Measurements from ENCODE around the gene CDCA5. TPM values are rescaled to one million over a fixed set of nuclear protein-coding genes. Genes with fewer than 3 reads are reported as not detected.

CDCA5 gene
- polyA plus RNA-seq, 5 donors = 12.9 to 25.1 (median 17.9) TPM

DNA sequence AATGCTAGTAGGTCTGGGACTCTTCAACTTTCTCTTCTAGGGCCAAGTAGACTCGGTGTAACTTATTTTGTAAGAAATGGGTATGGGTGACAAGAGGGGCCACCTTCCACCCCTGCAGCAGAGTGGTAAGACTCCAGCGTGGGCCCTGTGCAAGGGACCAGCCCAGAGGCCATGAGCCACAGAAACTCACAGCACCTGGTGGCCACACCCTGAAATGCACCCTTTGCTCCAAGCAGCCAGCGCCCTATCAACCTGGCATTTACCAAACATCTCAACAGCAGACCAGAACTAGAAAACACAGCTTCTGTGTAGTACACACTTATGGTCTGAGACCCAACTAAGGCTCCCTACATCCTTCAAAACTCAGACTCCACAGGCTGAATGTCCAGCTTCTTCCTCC lies 5.7 kb downstream of the CDCA5 start:
- no peak for DNase-seq

DNA sequence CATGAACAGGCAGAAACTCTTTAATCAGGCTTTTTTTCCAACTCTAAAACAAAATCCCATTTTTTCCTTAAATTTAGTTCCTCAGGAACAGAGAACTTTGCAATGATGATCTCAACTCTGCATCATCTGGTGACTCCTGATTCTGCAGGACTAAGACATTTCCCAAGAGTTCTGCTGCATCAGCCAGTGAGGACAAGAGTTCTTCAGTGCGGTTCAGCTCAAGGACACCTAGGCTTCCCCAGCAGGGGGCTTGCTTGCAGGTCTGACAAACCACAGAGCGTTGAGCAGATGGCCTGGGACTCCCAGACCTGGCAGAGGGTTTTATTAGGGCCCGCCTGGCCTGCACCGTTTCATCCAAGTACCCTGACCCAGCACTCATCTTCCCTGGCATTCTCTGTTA lies 6.4 kb downstream of the CDCA5 start:
- no peak for DNase-seq

DNA sequence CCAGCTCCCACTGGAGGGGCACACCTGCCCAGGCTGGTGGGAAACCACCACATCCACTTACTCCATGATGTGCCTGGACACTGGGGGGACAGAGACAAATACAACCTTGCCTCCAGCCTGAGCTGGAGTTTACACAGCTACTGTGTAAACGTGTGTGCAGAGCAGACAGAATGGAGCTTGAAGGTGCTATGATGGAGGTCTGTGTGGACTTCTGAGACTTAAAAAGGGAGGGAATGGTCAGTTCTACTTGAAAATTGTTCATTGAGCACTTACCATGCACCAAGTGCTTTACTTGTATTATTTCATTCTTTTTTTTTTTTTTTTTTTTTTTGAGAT lies 11.2 kb downstream of the CDCA5 start:
- no peak for DNase-seq

DNA sequence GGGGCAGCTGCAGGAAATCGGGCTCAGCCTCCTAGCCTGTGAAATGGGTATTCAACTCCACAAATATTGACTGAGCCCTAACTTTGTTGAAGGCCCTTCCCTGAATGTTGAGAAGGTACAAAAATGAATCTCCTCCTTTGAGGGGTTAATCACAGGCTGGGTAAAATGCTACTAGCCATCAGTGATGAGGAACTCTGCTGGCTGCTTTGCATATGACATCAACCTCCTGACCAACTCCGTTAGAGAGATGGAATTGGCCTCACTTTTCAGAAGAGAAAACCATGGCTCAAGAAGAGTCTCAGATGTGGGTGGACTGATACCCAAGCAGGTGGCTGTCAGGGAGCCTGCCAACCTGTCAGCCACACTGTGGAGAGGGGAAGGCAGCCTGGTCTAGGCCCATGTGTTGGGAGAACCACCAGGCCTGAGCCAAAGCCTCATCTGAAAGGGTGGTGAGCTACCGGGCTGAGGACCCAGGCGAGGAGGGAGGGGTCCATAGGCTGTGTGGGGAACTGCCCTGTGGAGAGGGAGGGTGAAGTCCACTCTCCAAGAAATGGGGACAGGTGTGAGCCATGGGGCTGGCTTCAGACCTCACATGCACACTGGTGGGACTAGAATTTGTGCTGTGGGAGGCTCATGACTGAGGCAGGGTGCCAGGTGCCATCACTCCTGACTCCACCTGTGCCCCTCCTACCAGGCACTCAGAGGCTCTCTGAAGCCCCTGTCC lies 11.8 kb downstream of the CDCA5 start:
- no peak for DNase-seq

DNA sequence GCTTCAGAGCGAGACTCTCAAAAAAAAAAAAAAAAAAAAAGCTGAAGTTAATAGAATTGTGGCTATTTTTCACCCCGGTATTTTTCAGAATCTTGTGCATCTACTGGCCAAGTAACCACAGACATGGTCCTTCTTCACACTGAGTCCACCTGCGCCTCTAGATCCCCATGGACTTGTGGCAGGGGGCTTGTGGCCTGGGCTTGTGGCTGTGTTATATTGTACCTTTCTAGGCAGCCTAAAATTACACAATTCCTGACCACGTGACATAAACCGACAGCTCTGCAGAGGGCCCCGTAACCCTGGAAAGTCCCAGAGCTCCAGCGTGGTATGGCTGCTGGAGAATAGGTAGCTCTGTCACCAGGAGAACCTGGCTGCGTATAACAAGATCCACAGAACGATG lies 14.6 kb downstream of the CDCA5 start:
- no peak for DNase-seq

DNA sequence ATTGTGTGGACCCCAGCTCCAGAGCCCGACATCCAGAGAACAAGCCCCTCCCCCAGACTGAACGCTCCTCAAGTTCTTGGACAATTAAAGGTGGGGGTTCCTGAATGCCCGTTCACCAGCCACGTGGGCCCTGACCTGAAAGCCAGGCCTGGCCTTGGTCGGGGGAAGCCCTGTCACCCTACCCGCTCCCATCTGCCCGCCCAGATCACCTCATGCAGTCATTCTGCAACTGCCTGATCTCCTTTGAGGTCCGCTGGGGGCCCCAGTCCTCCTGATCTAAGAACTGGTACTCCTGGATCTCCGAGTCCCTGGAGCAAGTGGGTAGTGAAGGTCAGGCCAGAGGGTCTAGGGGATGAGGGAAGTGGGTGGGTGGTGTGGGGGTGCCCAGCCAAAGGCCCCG lies 16.4 kb downstream of the CDCA5 start:
- no peak for DNase-seq

DNA sequence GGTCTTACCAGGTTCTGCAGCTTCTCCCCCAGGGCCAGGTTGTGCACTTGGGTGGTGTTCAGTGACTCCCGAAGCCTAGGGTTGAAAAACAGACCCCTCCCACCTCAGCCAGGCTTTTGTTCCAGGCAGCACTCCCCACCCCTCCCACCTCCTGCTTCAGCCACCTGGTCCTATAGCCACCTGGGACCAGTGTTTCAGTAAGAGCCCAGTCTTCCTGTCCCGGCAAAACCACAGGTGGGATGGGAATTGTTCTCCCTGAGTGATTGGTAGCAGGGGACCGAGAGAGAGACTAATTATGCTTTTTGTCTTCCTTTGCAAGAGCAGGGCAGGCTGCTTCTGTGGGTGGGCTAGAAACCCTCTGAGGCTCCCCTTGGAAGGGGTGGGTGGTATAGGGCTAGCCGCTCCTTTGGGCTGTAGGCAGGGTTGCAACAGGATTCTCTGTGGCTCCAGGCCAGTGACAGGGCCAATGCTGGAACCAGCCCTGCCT lies 17.0 kb downstream of the CDCA5 start:
- DNase-seq = no peak

- DNase-seq = no peak
Observed at GRCh38 chr11:65066315-65066714, 17.5 kb downstream of the CDCA5 start.

DNA sequence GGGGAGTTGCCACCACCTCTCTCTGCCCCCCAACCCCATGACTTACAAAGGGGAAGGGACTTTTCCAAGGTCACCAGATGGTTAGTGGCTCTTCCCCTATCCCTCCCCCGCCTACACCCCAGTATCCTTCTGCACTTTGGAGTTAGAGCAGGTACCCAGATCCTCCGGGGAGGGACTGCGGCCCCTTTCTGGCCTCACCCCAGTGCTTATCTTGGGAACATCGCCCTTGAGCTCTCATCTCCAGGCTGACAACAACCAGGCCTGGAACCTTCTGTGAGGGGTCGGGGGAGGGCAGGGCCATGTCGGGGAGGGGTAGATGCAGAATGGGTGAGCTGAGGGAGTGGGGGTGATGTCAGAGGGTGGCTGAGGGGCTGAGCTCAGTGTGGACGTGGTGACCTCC lies 18.0 kb downstream of the CDCA5 start:
- DNase-seq = no peak

DNA sequence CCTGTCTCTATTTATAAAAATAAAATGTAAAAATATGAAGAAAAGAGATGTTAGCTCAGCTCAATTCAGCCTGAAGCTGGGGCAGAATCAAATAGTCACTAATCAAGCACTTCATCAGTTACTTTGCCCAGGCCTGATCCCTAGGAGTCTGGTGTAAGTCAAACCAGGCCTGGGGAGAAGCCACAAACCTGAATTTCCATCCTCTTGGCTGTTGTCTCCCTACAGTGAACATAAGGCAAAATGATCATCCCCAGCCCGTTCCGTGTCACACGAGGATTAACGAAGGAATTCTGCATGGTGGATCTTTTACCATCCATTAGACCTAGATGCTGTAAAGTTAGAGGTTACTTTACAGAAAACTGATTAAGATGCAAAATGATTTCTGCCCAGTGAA lies 19.0 kb downstream of the CDCA5 start:
- DNase-seq = no peak

DNA sequence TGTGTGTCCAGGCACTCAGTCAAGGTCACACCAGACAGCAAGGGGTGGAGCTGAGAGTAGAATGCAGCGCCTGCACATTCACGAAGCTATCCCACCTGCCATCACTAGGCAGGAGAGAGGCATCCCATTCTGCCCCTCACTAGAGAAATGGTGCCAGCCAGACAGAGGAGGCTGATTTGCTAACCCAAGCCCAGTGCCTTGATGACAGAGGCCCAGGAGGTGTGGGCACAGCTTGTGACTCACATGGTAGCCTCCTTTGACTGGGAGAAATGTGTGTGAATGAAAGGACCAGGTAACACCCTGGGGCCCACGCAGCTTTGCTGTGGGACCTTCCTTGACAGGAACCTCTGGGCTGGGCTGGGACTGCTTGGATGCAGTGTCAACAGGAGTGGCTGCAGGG lies 20.3 kb downstream of the CDCA5 start:
- no peak for DNase-seq

DNA sequence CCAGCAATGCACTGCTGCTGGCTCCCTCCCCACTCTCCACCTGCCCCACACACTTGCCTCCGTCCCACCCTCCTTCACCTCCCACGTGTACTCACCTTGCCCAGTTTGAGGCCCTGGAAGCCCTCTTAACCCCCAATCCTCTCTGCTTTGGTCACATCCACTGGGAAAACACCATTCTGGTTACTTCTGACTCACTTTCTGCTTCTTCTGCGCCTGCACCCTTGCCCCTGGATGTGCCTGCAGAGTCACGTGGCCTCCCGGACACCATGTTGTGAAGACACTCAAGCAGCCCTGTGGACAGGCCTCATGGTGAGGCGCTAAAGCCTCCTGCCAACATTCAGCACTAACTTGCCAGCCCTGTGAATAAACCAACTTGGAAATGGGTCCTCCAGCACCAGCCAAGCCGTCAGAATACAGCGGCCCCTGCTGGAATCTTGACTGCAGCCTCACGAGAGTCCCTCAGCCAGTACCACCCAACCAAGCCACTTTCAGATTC lies 22.9 kb downstream of the CDCA5 start:
- DNase-seq = no peak

- no peak for DNase-seq
Observed at GRCh38 chr11:65059959-65060824, 23.6 kb downstream of the CDCA5 start.

DNA sequence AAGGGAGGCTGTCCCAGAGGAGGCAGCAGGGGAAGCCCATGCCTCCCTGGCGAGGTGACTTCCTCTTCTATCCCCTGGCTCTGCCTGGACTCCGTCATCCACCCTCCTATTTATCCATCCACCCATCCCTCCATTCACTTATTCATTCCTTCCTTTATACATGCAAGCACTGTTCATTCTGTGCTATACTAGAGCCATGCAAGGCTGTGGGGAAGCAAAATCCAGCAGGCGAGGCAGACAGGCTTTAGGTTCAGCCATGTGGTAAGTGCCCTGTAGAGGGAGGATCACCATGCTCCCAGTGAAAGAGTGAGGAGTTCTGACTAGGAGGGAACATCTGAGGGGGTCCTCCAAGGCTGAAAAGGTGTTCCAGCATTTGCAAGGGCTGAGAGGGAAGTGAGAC lies 24.3 kb downstream of the CDCA5 start:
- DNase-seq = no peak

DNA sequence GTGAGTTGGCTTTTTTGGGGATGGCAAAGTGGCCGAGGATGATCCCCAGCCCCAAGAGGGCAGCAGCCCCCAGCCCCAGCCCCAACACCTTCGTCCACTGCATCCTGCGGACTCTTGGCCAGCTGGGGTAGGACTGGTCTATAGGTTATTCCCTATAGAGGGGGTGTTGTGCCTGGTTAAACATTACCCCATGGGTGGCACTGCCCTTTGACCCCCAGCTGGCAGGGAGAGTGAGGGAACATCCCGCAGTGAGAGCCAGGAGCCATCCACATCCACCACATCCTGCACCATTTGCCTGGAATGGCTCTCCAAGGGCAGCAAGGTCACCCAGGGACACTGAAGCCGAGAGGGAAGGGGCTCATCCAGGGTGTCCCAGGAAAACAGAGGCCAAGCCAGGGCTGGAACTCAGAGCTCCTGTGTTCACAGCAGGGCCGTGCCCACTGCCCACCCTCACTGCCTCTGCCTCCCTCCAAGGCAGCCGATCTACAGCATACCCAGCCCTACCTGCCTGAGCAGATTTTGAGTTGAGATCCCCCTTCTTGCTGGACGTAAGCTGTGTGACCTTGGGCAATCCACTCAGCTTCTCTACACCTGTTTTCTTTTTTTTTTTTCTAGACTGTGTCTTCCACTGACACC lies 25.3 kb downstream of the CDCA5 start, which contains the start of gene NAALADL1:
NAALADL1 (minus strand) TSS at position 135 of the 636 bp plus-strand sequence; CDS start at position 103, 32 bp downstream.
- DNase-seq = no peak

DNA sequence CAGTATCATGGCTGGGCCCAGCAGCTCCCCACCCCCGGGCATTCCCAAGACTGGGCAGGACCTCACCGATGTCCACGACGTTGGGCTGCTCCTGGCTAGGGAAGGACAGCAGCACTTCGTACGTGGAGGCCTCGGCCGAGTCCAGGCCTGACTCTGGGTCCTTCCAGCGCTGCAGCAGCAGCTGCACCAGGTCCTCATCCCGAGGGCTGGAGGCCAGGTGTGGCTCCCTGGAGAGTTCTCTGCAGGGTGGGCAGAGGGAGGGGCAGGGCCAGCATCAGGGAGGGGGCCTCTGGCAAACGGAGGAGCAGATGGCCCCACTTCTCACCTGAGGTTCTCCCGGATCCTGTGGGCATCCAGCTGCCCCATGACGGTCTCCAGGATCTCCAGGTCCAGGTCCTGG lies 25.8 kb downstream of the CDCA5 start:
- no peak for DNase-seq

GRCh38 chr11:65057526-65057925 lies 26.3 kb downstream of the CDCA5 start:
- no peak for DNase-seq

DNA sequence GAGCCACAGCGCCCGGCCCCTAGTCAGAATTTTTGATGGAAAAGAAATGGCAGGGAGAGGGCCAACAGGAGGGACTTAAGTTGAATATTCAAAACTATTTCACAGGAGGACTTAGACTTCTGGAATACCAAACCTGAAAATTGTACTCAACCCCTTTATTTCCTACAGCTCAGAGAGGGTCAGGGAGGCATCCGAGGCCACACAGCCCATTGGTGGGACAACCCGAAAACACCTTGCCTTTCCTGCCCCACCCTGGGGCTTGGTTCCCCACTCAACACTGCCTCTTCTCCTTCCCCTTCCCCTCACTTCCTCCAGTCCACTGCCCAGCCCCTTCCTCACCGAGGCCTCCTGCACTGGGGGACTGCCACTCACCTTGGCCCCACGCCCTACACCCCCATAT lies 26.8 kb downstream of the CDCA5 start:
- no peak for DNase-seq

DNA sequence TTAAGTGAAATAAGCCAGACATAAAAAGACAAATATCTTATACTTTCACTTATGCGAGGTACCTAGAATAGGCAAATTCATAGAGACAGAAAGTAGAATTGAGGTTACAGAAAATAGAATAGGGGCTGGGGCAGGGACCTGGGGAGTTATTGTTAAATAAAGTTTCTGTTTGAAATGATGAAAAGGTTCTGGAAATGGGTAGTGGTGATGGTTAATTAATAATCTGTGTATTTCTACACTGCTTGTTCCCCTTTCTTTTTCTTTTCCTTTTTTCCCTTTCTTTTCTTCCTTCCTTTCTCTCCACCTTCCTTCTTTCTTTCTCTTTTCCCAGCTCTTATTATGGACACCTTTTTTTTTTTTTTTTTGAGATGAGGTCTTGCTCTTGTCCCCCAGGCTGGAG lies 28.3 kb downstream of the CDCA5 start:
- DNase-seq = no peak

DNA sequence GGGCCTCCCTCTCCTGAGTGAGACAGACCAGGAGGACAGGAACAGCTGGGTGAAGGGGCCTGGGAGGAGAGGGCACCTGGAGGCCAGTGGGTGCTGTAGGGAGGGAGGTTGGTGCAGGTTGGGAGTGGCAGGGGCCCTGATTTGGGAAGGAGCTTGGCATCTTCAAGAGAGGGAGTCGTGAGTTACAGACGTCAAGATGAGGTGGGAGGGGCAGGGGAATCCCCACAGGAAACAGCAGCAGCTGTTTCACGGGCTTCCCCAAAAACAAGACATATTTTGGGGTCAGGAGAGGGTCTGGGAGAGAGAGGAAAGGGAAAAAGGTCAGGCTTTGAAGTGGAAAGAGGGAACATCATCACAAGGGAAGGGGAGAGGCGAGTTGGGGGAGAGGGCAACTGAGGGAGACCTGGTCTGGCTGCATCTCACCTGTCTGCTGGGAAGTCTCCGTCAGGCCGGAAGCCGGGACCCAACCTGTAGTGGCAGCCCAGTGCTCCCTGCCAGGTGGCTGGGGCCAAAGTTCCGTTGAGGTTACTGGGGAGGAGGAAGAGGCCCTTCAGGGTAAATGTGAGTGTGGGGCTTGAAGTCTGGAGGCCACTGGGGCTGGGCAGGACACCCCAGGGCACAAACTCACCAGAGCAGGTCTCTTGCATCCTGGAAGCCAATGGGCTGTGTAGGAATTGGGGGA lies 29.9 kb downstream of the CDCA5 start:
- no peak for DNase-seq

DNA sequence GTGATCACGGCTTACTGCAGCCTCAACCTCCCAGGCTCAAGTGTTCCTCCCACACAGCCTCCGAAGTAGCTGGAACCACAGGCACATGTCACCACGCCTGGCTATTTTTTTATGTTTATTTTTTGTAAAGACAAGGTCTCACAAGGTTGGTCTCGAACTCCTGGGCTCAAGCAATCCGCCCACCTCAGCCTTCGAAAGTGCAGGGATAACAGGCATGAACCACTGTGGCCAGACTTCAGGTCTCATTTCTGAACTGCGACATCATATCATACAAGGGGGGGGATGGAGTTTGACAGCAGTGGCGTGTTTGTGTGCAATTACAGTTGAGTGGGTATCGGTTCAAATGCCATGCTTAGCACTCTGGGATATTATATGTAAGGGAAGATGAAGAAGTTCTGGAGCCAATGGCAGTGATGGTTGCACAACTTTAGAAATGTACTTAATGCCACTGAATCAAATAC lies 32.4 kb downstream of the CDCA5 start:
- no peak for DNase-seq
